Right atrium auricular region (tissue), 2 donors: ENCODE data around the gene SHLD2. TPM values are rescaled to one million over a fixed set of nuclear protein-coding genes. Genes with fewer than 3 reads are reported as not detected.
"Not testable (repeated sequence)": the region's sequence is repeated elsewhere in the genome, so short reads cannot be mapped to it uniquely, and the experiment has no call there.

Source experiments
- DNase-seq: peaks from one replicate; pipeline ENCODE4 v3.0.0-alpha.2; 2019; ENCODE audit warnings: low spot score
- H3K27ac ChIP-seq, 2 donors: fragments of 200-600 bp; sonication (generic); 1 replicate in 1 of 2; 2 replicates in 1 of 2; pipeline ENCODE4 v1.5.1; 2016 to 2019
- H3K27me3 ChIP-seq, 2 donors: fragments of 200-600 bp; sonication (generic); one replicate each; pipeline versions ENCODE4 v1.5.1 to v1.6.0; 2017 to 2019
- H3K36me3 ChIP-seq: fragments of 200-600 bp; sonication (generic); one replicate; pipeline ENCODE4 v1.5.1; 2016
- H3K4me1 ChIP-seq, 2 donors: fragments of 200-600 bp; sonication (generic); one replicate each; pipeline versions ENCODE4 v1.5.1 to v1.6.0; 2017 to 2019
- H3K4me3 ChIP-seq, 2 donors: fragments of 200-600 bp; sonication (generic); 1 replicate in 1 of 2; 2 replicates in 1 of 2; pipeline ENCODE4 v1.5.1; 2017 to 2019; ENCODE audit warnings: mild to moderate bottlenecking in 1 of 2, moderate library complexity in 1 of 2
- H3K9me3 ChIP-seq, 2 donors: fragments of 200-600 bp; sonication (generic); one replicate each; pipeline ENCODE4 v1.5.1; 2019
- total RNA-seq, 2 donors: library from RNA; depleted of rRNA; stranded (reverse); fragments of >200 nt; gene quantifications; one replicate each; pipeline ENCODE4 v1.1.0, GENCODE V29; 2016

The SHLD2 gene
- total RNA-seq, 2 donors from 2014 or later, result 13.5 to 16.5 TPM

GRCh38 chr10:87204801-87205200 lies 109.8 kb downstream of the SHLD2 start:
- H3K27me3 ChIP-seq, H3K27ac ChIP-seq, H3K9me3 ChIP-seq, H3K4me3 ChIP-seq, H3K36me3 ChIP-seq, H3K4me1 ChIP-seq, DNase-seq: not testable (repeated sequence)

GRCh38 chr10:87206922-87207321 lies 111.9 kb downstream of the SHLD2 start:
- DNase-seq, H3K36me3 ChIP-seq, H3K4me1 ChIP-seq, H3K27ac ChIP-seq, H3K9me3 ChIP-seq, H3K4me3 ChIP-seq, H3K27me3 ChIP-seq: not testable (repeated sequence)

- H3K4me1 ChIP-seq, H3K9me3 ChIP-seq, H3K27ac ChIP-seq, H3K27me3 ChIP-seq, DNase-seq, H3K36me3 ChIP-seq, H3K4me3 ChIP-seq: not testable (repeated sequence)
These were observed 115.3 kb downstream of the SHLD2 start for GRCh38 chr10:87210309-87210708.

- DNase-seq, H3K27ac ChIP-seq, H3K4me1 ChIP-seq, H3K27me3 ChIP-seq, H3K36me3 ChIP-seq, H3K4me3 ChIP-seq, H3K9me3 ChIP-seq: not testable (repeated sequence)
These were observed 116.8 kb downstream of the SHLD2 start for GRCh38 chr10:87211848-87212247.

GRCh38 chr10:87213150-87213765 lies 118.3 kb downstream of the SHLD2 start:
- H3K27ac ChIP-seq, result peak overlapping the region in 1 of 2 donors; percentile 57
- H3K4me3 ChIP-seq, result not testable (repeated sequence)

GRCh38 chr10:87213806-87214205 lies 118.8 kb downstream of the SHLD2 start:
- not testable (repeated sequence) for H3K4me3 ChIP-seq, DNase-seq, H3K9me3 ChIP-seq, H3K36me3 ChIP-seq, H3K4me1 ChIP-seq, H3K27me3 ChIP-seq
- peak overlapping the region; percentile 56 to 57 for H3K27ac ChIP-seq

More at GRCh38 chr10:87213150-87213765, 118.3 kb downstream of the SHLD2 start:
- not testable (repeated sequence) for H3K36me3 ChIP-seq, H3K4me1 ChIP-seq, DNase-seq, H3K9me3 ChIP-seq, H3K27me3 ChIP-seq

GRCh38 chr10:87216120-87216519 lies 121.1 kb downstream of the SHLD2 start:
- H3K9me3 ChIP-seq, H3K4me1 ChIP-seq, H3K36me3 ChIP-seq, H3K4me3 ChIP-seq, H3K27me3 ChIP-seq, H3K27ac ChIP-seq, DNase-seq: not testable (repeated sequence)

GRCh38 chr10:87219370-87219769 lies 124.4 kb downstream of the SHLD2 start:
- H3K27me3 ChIP-seq, H3K4me3 ChIP-seq, H3K27ac ChIP-seq, H3K9me3 ChIP-seq, H3K36me3 ChIP-seq, H3K4me1 ChIP-seq, DNase-seq: not testable (repeated sequence)

- not testable (repeated sequence) for H3K4me3 ChIP-seq, H3K4me1 ChIP-seq, H3K27ac ChIP-seq, H3K9me3 ChIP-seq, DNase-seq, H3K36me3 ChIP-seq, H3K27me3 ChIP-seq
These were observed 127.8 kb downstream of the SHLD2 start for GRCh38 chr10:87222789-87223188.

GRCh38 chr10:87225148-87225547 lies 130.1 kb downstream of the SHLD2 start, which contains the start of gene NUTM2A:
NUTM2A (plus strand) TSS chr10:87225448; CDS start chr10:87225831, 383 bp downstream.
- not testable (repeated sequence) for H3K4me1 ChIP-seq, H3K36me3 ChIP-seq, H3K27ac ChIP-seq, DNase-seq, H3K27me3 ChIP-seq, H3K9me3 ChIP-seq, H3K4me3 ChIP-seq

- H3K4me3 ChIP-seq, H3K9me3 ChIP-seq: not testable (repeated sequence)
These were observed 133.2 kb downstream of the SHLD2 start for GRCh38 chr10:87228247-87228646.

GRCh38 chr10:87229211-87229610 lies 134.2 kb downstream of the SHLD2 start:
- not testable (repeated sequence) for H3K27ac ChIP-seq, H3K27me3 ChIP-seq, H3K4me3 ChIP-seq, H3K36me3 ChIP-seq, DNase-seq, H3K4me1 ChIP-seq, H3K9me3 ChIP-seq

More at GRCh38 chr10:87228247-87228646, 133.2 kb downstream of the SHLD2 start:
- not testable (repeated sequence) for H3K36me3 ChIP-seq, DNase-seq, H3K27ac ChIP-seq, H3K4me1 ChIP-seq, H3K27me3 ChIP-seq

- H3K4me3 ChIP-seq, H3K4me1 ChIP-seq, H3K27me3 ChIP-seq, H3K36me3 ChIP-seq, H3K27ac ChIP-seq, DNase-seq, H3K9me3 ChIP-seq: not testable (repeated sequence)
These were observed 139.8 kb downstream of the SHLD2 start for GRCh38 chr10:87234854-87235253.

- H3K4me3 ChIP-seq, H3K4me1 ChIP-seq, H3K9me3 ChIP-seq, H3K27ac ChIP-seq, H3K27me3 ChIP-seq, DNase-seq, H3K36me3 ChIP-seq: not testable (repeated sequence)
These were observed 142.2 kb downstream of the SHLD2 start for GRCh38 chr10:87237244-87237643.

- not testable (repeated sequence) for H3K27ac ChIP-seq, H3K4me3 ChIP-seq, H3K36me3 ChIP-seq, H3K4me1 ChIP-seq, H3K9me3 ChIP-seq, H3K27me3 ChIP-seq, DNase-seq
These were observed 144.4 kb downstream of the SHLD2 start for GRCh38 chr10:87239346-87239808.
